ENCODE data around the gene TMEM250.

TMEM250 gene, protein sequence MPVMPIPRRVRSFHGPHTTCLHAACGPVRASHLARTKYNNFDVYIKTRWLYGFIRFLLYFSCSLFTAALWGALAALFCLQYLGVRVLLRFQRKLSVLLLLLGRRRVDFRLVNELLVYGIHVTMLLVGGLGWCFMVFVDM

DNA sequence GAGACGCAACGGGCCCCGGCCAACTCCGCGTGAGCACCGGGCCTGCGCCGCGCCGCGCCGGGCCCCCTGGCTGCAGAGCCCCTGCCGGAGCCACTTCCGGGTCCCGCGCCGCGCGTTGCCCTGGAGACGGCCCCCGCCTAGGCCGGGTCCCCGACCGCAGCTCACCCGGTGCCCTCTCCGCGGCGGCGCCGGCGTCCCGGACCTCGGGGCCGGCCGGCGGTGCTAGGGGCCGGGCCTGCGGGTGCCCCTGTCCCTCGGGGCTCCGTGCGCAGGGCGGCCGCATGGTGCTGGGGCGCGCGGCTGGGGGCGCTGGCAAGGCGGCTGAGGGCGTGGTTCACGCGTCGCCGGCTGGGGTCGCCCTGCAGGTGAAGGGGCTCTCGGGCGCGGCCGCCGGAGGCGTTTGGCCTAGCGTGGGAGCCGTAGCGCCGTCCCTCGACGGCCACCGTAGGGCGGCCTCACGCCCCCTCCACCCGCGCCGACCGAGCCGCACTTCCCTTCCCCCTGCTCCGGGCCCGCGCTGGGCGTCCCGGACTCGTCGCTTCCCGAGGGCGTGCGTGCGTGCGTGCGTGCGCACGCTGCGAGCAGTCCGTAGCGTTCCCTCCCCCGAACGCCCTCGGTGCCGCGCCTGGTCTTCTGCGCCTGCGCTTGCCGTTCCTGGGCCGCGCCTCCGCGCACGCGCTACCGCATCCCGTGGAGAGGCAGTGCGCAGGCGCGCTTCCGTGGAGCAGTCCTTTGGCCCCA is at the start of gene TMEM250:
Gene TMEM250 (minus strand): TSS at position 556 of the 741 bp plus-strand sequence. CDS start 1,975 bp downstream, outside the sequence.
- DNase-seq (ENCODE audit: low read depth, low spot score) = peak; percentile 71
- ChIA-PET POLR2A (interaction anchor here (1.1 to 1.3 kb wide), 2 partner anchors 9 to 67 kb away, joined by 5 to 7 read pairs; no protein-coding TSS in a partner anchor), CTCF (interaction anchor here (0.7 to 5.4 kb wide), 6 partner anchors 21 to 255 kb away, joined by 3 to 66 read pairs (median 5); no protein-coding TSS in a partner anchor)
- H3K4me3 ChIP-seq (ENCODE audit: low read depth, low read length) = peak within 1 kb of the TSS; percentile 68
- TF ChIP-seq, protein P1, sequence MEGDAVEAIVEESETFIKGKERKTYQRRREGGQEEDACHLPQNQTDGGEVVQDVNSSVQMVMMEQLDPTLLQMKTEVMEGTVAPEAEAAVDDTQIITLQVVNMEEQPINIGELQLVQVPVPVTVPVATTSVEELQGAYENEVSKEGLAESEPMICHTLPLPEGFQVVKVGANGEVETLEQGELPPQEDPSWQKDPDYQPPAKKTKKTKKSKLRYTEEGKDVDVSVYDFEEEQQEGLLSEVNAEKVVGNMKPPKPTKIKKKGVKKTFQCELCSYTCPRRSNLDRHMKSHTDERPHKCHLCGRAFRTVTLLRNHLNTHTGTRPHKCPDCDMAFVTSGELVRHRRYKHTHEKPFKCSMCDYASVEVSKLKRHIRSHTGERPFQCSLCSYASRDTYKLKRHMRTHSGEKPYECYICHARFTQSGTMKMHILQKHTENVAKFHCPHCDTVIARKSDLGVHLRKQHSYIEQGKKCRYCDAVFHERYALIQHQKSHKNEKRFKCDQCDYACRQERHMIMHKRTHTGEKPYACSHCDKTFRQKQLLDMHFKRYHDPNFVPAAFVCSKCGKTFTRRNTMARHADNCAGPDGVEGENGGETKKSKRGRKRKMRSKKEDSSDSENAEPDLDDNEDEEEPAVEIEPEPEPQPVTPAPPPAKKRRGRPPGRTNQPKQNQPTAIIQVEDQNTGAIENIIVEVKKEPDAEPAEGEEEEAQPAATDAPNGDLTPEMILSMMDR (IDR thresholded peaks at IDR 0.05; ENCODE audit: insufficient read depth, low read length, missing control alignments) = no peak

DNA sequence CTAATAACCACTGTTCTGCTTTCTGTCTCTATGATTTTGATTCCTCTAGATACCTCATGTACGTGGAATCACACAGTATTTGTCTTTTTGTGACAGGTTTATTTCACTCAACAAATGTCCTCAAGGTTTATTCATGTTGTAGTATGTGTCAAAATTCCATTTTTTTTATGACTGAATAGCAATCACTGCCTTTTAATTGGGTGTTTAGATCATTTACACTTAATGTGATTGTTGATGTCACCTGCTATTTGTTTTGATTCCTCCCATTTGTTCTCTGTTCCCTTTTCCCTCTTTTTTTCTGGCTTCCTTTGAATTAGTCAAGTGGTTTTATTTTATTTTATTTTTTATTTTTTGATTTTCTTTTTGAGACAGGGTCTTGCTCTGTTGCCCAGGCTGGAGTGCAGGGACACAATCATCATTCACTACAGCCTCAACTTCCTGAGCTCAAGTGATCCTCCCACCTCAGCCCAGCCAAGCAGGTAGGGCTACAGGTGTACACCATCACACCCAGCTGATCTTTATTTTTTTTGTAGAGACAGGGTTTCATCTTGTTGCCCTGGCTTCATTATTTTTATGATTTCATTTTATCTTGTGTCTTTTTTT is 44.7 kb upstream of the TMEM250 start:
- CTCF ChIA-PET = interaction anchor here (2.1 kb wide), 1 partner anchor 121 kb away, joined by 7 read pairs; no protein-coding TSS in a partner anchor
- H3K4me3 ChIP-seq (ENCODE audit: low read depth, low read length) = no peak overlapping the region
- no peak for DNase-seq (ENCODE audit: low read depth, low spot score)

DNA sequence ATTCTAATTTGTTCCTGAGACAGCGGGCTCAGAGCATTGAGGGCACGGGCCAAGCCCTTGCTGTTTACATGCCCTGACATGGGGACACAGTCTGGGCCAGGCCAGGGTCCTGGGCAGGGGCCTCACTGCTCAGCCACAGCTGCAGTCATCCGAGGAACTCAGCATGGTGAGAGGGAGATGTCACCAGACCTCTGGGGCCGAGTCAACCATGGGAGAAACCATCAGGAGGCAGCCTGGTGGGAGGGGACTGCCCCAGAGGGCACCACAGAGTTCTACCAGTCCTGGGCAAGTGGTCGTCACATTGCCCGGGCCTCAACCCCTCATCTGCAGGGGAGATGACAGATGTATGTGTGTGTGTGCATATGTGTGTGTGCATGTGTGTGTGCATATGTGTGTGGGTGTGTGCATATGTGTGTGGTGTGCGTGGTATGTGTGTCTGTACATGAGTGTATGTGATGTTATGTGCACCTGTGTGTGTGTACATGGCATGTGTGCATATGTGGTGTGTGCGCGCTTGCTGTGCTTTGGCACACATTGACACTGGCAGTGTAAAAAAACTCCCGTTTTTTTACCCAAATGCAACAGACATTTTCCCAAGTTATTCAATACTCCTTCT is 42.4 kb upstream of the TMEM250 start:
- TF ChIP-seq, protein P1 (IDR thresholded peaks at IDR 0.05; ENCODE audit: insufficient read depth, low read length, missing control alignments) = no peak
- H3K4me3 ChIP-seq (ENCODE audit: low read depth, low read length) = no peak overlapping the region
- DNase-seq (ENCODE audit: low read depth, low spot score) = no peak
- POLR2A ChIA-PET = no interaction called here
- CTCF ChIA-PET = interaction anchor here (3.3 kb wide), 1 partner anchor 9 kb away, joined by 24 read pairs; no protein-coding TSS in a partner anchor

More for the DNA sequence above, 44.7 kb upstream of the TMEM250 start:
- POLR2A ChIA-PET = no interaction called here
- TF ChIP-seq, protein P1 (IDR thresholded peaks at IDR 0.05; ENCODE audit: insufficient read depth, low read length, missing control alignments) = no peak

DNA sequence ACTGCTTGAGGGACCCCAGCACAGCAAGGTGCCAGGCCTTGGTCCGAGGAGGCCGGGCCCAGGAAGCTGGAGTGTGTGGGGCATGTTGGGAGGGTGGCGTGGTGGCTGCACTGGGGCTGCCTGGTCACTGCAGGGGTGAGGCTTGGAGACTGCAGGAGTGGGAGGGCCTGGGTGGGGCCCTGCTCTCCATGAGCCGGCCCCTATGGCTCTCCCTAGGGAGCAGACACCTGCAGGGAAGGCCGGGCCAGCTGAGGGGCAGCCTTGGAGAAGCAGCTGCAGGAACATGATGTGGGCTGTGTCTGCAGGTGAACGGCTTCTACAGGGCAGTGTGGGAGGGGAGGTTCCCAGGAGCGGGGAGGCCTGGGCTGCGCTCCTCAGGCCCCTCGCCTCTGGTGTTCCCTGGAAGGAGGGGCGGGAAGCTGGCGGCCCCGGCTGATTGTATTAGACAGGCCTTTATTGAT is 41.7 kb upstream of the TMEM250 start:
- CTCF ChIA-PET = interaction anchor here (3.3 kb wide), 1 partner anchor 9 kb away, joined by 24 read pairs; no protein-coding TSS in a partner anchor
- POLR2A ChIA-PET = no interaction called here
- TF ChIP-seq, protein P1 (IDR thresholded peaks at IDR 0.05; ENCODE audit: insufficient read depth, low read length, missing control alignments) = no peak
- H3K4me3 ChIP-seq (ENCODE audit: low read depth, low read length) = no peak overlapping the region
- DNase-seq (ENCODE audit: low read depth, low spot score) = no peak

DNA sequence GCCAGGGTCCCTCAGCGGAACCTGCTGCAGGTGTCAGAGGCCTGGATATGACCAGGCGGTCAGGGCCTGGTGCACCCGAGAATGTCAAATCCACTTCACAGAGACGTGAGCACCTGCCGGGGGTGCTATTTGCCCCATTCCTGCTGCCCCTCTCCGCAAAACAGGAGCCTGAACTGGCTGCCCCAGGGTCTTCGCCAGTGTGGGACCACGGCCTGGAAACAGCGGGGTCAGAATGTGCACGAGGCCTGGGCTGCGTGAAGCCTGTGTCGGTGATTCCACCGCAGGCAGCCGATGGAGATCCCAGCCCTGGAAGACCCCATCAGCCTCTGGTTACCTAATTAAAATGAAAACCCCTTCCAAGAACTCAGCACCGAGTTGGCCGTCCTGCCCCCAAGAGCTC is 41.2 kb upstream of the TMEM250 start:
- H3K4me3 ChIP-seq (ENCODE audit: low read depth, low read length) = no peak overlapping the region
- no peak for DNase-seq (ENCODE audit: low read depth, low spot score)
- TF ChIP-seq, protein P1 (IDR thresholded peaks at IDR 0.05; ENCODE audit: insufficient read depth, low read length, missing control alignments) = no peak
- ChIA-PET CTCF (interaction anchor here (1.1 to 3.3 kb wide), 2 partner anchors 10 to 124 kb away, joined by 4 to 24 read pairs; no protein-coding TSS in a partner anchor), POLR2A (no interaction called here)

All from AG04449 (cell line).